Measurements from ENCODE around the gene STC2. TPM values are rescaled to one million over a fixed set of nuclear protein-coding genes. Genes with fewer than 3 reads are reported as not detected.

The STC2 gene
- total RNA-seq, 3 donors from 2014 or later: 12.8 to 502 (median 347) TPM

DNA sequence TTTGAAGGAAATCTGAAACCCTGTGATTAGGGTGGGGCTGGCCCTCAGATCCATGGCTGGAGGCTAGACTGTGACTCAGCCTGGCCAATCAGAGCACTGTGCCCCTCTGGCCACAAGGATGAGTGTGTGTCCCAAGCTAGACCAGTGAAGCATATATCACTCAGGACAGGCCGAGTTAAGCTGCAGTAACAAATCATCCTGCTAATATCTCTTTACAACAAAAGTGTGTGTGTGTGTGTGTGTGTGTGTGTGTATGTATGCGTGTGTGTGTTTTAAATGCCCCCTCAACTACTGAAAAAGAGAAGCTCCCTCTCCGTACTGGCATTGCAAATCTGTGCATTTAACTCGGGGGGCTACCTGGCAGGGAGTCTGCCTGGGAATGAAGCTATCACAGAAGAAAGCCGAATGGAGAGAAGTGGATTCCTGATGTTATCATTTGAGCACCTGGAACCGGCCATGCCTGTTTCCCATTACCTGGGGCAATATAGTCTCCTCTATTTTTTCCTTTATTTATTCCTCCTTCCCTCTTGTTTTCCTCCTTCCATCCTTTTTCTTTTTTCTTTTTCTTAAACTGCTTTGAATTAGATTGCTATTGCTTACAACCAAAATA lies 25.6 kb downstream of the STC2 start:
- H3K27ac ChIP-seq: peak overlapping the region; percentile 38 to 60
- no peak overlapping the region for H3K4me3 ChIP-seq
- intact Hi-C loops (cut with DNase I; ENCODE audit: low total_unique reads): no loop called here
- H3K36me3 ChIP-seq: no peaks in the 10 kb centered on the region
- H3K27me3 ChIP-seq: no peaks in the 10 kb centered on the region
- no peaks in the 10 kb centered on the region for H3K4me1 ChIP-seq
- DNase-seq (ENCODE audit: low spot score in 2 of 2): no peak
- peaks cover 0 to 1% of the 10 kb centered on the region in 2 donors for H3K9me3 ChIP-seq
- TF ChIP-seq POLR2AphosphoS5 (IDR thresholded peaks at IDR 0.05): no peak
- no peak for TF ChIP-seq POLR2A (IDR thresholded peaks at IDR 0.05)
- TF ChIP-seq, protein P1, sequence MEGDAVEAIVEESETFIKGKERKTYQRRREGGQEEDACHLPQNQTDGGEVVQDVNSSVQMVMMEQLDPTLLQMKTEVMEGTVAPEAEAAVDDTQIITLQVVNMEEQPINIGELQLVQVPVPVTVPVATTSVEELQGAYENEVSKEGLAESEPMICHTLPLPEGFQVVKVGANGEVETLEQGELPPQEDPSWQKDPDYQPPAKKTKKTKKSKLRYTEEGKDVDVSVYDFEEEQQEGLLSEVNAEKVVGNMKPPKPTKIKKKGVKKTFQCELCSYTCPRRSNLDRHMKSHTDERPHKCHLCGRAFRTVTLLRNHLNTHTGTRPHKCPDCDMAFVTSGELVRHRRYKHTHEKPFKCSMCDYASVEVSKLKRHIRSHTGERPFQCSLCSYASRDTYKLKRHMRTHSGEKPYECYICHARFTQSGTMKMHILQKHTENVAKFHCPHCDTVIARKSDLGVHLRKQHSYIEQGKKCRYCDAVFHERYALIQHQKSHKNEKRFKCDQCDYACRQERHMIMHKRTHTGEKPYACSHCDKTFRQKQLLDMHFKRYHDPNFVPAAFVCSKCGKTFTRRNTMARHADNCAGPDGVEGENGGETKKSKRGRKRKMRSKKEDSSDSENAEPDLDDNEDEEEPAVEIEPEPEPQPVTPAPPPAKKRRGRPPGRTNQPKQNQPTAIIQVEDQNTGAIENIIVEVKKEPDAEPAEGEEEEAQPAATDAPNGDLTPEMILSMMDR (IDR thresholded peaks at IDR 0.05): no peak

DNA sequence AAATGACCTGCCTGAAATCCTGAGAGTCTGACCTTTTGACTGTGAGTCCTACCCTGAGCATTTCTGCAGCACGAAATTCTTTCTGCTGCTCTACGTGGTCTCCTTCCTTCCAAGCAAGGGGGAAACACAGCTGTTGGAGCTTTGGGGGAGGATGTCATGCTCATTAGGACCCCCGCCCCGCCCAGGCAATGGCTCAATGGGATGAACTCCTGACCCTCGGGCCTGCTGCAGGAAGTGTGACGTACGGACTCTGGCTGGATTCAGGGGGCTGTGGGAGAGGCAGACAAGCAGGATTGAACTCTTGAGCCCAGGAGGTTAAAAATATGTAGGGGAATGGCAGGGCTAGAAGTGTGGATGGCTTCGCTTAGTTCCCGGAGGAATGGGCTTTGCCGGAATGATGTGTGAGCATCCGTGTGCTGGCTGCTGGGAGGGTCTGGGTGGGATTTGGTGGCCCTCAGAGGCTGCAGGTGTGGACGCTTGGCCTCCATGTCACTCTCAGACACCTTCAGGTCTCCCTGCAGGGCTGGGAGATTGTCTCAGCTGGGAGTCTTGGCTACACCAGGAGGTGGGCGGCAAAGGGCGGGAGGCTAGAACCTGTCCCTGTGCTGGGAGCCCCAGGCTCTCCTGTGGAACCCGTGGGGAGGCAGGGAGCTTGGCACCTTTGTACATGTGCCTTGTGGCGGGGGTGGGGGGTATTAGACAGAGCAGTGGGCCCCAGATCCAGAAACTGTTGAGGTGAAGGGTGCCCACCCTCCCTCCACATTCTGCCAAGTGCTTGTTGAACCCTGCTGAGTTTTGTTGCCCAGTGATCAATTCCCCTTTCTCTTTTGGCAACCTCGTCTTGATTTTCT lies 26.3 kb downstream of the STC2 start:
- intact Hi-C loops (cut with DNase I; ENCODE audit: low total_unique reads): no loop called here
- peak overlapping the region; percentile 38 to 60 for H3K27ac ChIP-seq
- no peaks in the 10 kb centered on the region for H3K36me3 ChIP-seq
- TF ChIP-seq POLR2AphosphoS5 (IDR thresholded peaks at IDR 0.05) (no peak), POLR2A (IDR thresholded peaks at IDR 0.05) (no peak)
- TF ChIP-seq, protein P1 (IDR thresholded peaks at IDR 0.05): no peak
- H3K4me3 ChIP-seq: no peak overlapping the region
- no peaks in the 10 kb centered on the region for H3K27me3 ChIP-seq
- H3K4me1 ChIP-seq: no peaks in the 10 kb centered on the region
- DNase-seq (ENCODE audit: low spot score in 2 of 2): no peak
- no peaks in the 10 kb centered on the region for H3K9me3 ChIP-seq

DNA sequence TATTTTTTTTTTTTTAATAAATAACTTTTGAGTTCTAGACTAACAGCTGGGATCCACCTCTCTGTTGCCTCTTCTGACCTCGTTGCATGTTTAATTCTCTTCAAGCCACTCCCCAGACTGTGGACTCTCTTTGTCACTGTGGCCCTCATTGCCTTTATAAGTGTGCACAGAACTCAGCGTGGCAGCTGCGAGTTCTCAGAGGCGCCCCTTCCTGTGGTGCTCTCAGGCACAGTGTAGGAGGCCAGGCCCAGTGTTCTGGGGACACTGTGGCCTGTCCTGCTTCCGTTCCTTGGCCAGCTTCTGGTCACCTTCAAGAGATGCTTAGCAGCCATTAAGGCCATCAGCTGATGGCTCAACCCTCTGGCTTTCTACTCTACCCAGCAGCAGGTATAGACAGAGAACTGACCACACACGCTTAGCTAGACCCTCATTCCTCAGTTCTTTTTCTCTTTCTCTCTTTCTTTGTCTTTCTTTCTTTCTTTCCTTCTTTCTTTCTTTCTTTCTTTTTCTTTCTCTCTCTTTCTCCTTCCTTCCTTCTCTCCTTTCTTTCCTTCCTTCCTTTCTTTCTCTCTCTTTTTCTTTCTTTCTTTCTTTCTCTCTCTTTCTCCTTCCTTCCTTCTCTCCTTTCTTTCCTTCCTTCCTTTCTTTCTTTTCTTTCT lies 27.7 kb downstream of the STC2 start:
- intact Hi-C loops (cut with DNase I; ENCODE audit: low total_unique reads): no loop called here
- H3K4me1 ChIP-seq: no peaks in the 10 kb centered on the region
- H3K27me3 ChIP-seq: no peaks in the 10 kb centered on the region
- H3K9me3 ChIP-seq: no peaks in the 10 kb centered on the region
- no peak overlapping the region for H3K4me3 ChIP-seq
- no peaks in the 10 kb centered on the region for H3K36me3 ChIP-seq
- TF ChIP-seq, protein P1 (IDR thresholded peaks at IDR 0.05): no peak
- TF ChIP-seq POLR2A (IDR thresholded peaks at IDR 0.05) (no peak), POLR2AphosphoS5 (IDR thresholded peaks at IDR 0.05) (no peak)
- DNase-seq (ENCODE audit: low spot score in 2 of 2): no peak
- H3K27ac ChIP-seq: no peak overlapping the region

DNA sequence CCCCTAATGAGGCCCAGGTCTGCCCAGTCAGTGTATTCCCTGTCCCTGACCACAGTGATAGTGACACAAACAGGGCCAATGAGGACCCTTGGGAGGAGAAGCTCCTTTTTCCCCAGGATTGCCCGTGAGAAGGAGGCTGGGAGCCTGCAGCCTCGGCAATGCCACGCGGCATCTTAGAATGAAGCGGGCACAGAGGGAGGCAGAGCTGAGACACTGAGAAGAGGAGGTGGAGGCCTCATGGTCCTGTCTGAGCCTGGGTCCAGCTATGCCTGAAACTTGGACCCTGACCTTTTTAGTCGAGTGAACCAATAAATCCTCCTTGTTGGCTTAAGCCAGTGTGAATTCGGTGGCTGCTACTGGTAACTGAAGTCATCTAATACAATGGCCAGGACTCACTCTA lies 28.4 kb downstream of the STC2 start:
- no peak for DNase-seq (ENCODE audit: low spot score in 2 of 2)
- Histone ChIP-seq H3K36me3 (no peaks in the 10 kb centered on the region), H3K4me3 (no peak overlapping the region), H3K27me3 (no peaks in the 10 kb centered on the region), H3K4me1 (no peaks in the 10 kb centered on the region), H3K27ac (no peak overlapping the region), H3K9me3 (no peaks in the 10 kb centered on the region)
- intact Hi-C loops (cut with DNase I; ENCODE audit: low total_unique reads): loop anchor here (10.0 kb wide), 1 partner anchor 275 kb away; no protein-coding TSS in a partner anchor
- TF ChIP-seq POLR2AphosphoS5 (IDR thresholded peaks at IDR 0.05) (no peak), POLR2A (IDR thresholded peaks at IDR 0.05) (no peak)
- TF ChIP-seq, protein P1 (IDR thresholded peaks at IDR 0.05): no peak
